Measurements from ENCODE around the gene NOXA1.

The NOXA1 gene

GRCh38 chr9:137480686-137481683 lies 57.8 kb downstream of the NOXA1 start:
- in situ Hi-C loops (cut with HindIII; ENCODE audit: low sequenced_read_pairs): no loop called here

- in situ Hi-C loops (cut with HindIII; ENCODE audit: low sequenced_read_pairs): no loop called here
Observed at GRCh38 chr9:137482094-137482781, 59.0 kb downstream of the NOXA1 start.

Measured in endothelial cell of hepatic sinusoid (primary cell).